Neuronal stem cell (in vitro differentiated cells): ENCODE results near the gene TXNL4A.
A peak's percentile ranks its signal among the peaks of the same experiment; 100 is the strongest.

Source experiments
- DNase-seq: peaks from one replicate; pipeline ENCODE4 v3.0.0-alpha.2; 2013; ENCODE audit warnings: low spot score
- H2AFZ ChIP-seq: one replicate; pipeline ENCODE4 v1.6.1; 2013; ENCODE audit warnings: mild to moderate bottlenecking, low read length, inconsistent platforms
- H2AK5ac ChIP-seq: 2 replicates; pipeline ENCODE4 v1.6.1; 2013; ENCODE audit warnings: low read depth, mild to moderate bottlenecking, inconsistent platforms, low read length, moderate library complexity, mixed read lengths
- H2BK120ac ChIP-seq: 2 replicates; pipeline ENCODE4 v1.6.1; 2013; ENCODE audit warnings: low read depth, mild to moderate bottlenecking, inconsistent platforms, low read length, moderate library complexity, mixed read lengths
- H2BK12ac ChIP-seq: one replicate; pipeline ENCODE4 v1.6.1; 2013; ENCODE audit warnings: low read length, inconsistent platforms
- H2BK15ac ChIP-seq: 2 replicates; pipeline ENCODE4 v1.6.1; 2013; ENCODE audit warnings: mild to moderate bottlenecking, low read length, inconsistent platforms, mixed read lengths
- H2BK5ac ChIP-seq: one replicate; pipeline ENCODE4 v1.6.1; 2013; ENCODE audit warnings: inconsistent platforms, mild to moderate bottlenecking, low read length, moderate library complexity
- H3K14ac ChIP-seq: one replicate; pipeline ENCODE4 v1.6.1; 2013; ENCODE audit warnings: low read length, inconsistent platforms
- H3K18ac ChIP-seq: 2 replicates; pipeline ENCODE4 v1.6.1; 2013; ENCODE audit warnings: low read length, inconsistent platforms
- H3K23ac ChIP-seq: 2 replicates; pipeline ENCODE4 v1.6.1; 2013; ENCODE audit warnings: low read depth, mild to moderate bottlenecking, mixed read lengths, low read length, inconsistent platforms; ENCODE audit not compliant: poor library complexity
- H3K27ac ChIP-seq: replicated peaks from 3 replicates; pipeline ENCODE4 v1.5.1; 2013; ENCODE audit warnings: low read length, inconsistent platforms
- H3K27me3 ChIP-seq, 3 experiments: 2 replicates each; pipeline ENCODE4 v1.6.1; 2013; ENCODE audit warnings: low read length in 3 of 3, mild to moderate bottlenecking in 2 of 3, inconsistent platforms in 1 of 3, low read depth in 1 of 3, mixed read lengths in 1 of 3, moderate library complexity in 1 of 3; ENCODE audit not compliant: control insufficient read depth in 3 of 3, insufficient read depth in 3 of 3
- H3K36me3 ChIP-seq, 2 donors: replicated peaks in 1 of 2; 2 replicates each; pipeline ENCODE4 v1.6.1; 2013; ENCODE audit warnings: low read length in 2 of 2; ENCODE audit not compliant: control insufficient read depth in 2 of 2, insufficient read depth in 2 of 2
- H3K4ac ChIP-seq: 2 replicates; pipeline ENCODE4 v1.6.1; 2013; ENCODE audit warnings: inconsistent platforms, mild to moderate bottlenecking, low read length, moderate library complexity
- H3K4me1 ChIP-seq, 2 donors: 1 replicate in 1 of 2; 2 replicates in 1 of 2; pipeline ENCODE4 v1.6.1; 2013; ENCODE audit warnings: low read length in 2 of 2, low read depth in 1 of 2; ENCODE audit not compliant: control insufficient read depth in 2 of 2, insufficient read depth in 1 of 2
- H3K4me2 ChIP-seq: one replicate; pipeline ENCODE4 v1.6.1; 2013; ENCODE audit warnings: mild to moderate bottlenecking, low read length, inconsistent platforms; ENCODE audit not compliant: insufficient read depth, poor library complexity, severe bottlenecking
- H3K4me3 ChIP-seq, 2 donors: 2 replicates each; pipeline ENCODE4 v1.5.1; 2013; ENCODE audit warnings: low read length in 2 of 2, mild to moderate bottlenecking in 2 of 2, inconsistent platforms in 1 of 2, moderate library complexity in 1 of 2
- H3K79me1 ChIP-seq: one replicate; pipeline ENCODE4 v1.6.1; 2013; ENCODE audit warnings: low read depth, mild to moderate bottlenecking, inconsistent platforms, low read length, moderate library complexity
- H3K9ac ChIP-seq: one replicate; pipeline ENCODE4 v1.6.1; 2013; ENCODE audit warnings: mild to moderate bottlenecking, low read depth, low read length, inconsistent platforms; ENCODE audit not compliant: poor library complexity
- H3K9me3 ChIP-seq, 2 donors: replicated peaks in 1 of 2; 2 replicates each; pipeline versions ENCODE3 to v1.6.1; 2013; ENCODE audit warnings: low read length in 2 of 2, mild to moderate bottlenecking in 2 of 2, inconsistent platforms in 1 of 2, low read depth in 1 of 2, mixed read lengths in 1 of 2, moderate library complexity in 1 of 2; ENCODE audit not compliant: control insufficient read depth in 2 of 2, insufficient read depth in 1 of 2
- H4K8ac ChIP-seq: one replicate; pipeline ENCODE4 v1.6.1; 2013; ENCODE audit warnings: low read depth, mild to moderate bottlenecking, inconsistent platforms, low read length, moderate library complexity
- H4K91ac ChIP-seq: one replicate; pipeline ENCODE4 v1.6.1; 2013; ENCODE audit warnings: low read length, low read depth, mild to moderate bottlenecking, inconsistent platforms; ENCODE audit not compliant: poor library complexity
- WGBS, 2 donors: extraction: QIAGEN DNeasy Blood & Tissue Kit; methylation state at CpG; one replicate each; pipeline ENCODE4 v1.1.7; 2013; ENCODE audit warnings: missing lambda C conversion rate in 2 of 2, mixed read lengths in 1 of 2; ENCODE audit not compliant: insufficient read length in 2 of 2, insufficient replicate concordance in 1 of 2; ENCODE audit errors: extremely low coverage in 2 of 2; 5-methylcytosine and 5-hydroxymethylcytosine counted together

TXNL4A gene

DNA sequence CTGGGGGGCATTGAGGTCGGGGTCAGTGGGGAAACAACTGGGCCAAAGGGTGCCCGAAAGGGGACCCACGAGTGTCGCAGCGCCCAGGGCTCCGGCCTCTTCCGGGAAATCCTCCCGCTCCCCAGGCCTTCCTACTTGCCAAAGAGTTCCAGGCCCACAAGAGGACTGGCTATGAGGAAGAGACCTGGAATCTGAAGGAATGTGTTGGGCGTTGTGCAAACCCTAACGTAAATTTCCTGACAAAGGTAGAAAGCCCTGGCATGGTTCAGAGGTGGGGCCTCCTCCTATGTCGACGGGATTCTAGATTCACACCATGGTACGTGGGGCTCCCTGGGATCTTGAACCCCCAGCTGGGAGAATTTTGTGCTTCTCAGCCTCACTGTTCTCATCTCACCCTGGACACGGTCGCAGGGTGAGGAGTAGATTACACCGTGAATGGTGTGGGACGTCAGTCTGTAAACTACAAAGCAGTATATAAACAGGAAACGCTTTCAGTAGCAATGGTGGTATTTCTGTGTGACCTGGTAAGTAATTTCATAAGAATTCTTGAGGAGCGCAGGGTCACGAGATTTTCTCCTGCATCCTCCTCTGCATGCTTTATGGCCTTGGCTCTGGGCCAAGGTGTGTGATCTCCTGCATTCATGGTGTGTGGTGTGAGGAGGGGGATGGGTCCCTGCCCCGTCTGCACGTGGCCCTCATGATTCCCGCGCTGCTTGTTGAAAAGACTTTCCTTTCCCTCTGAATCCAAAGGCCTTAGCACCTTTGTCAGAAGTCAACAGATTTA is 23.1 kb downstream of the TXNL4A start:
- DNase-seq = no peak

GRCh38 chr18:79964330-79965118 is 23.8 kb downstream of the TXNL4A start, which contains the start of gene HSBP1L1:
Gene HSBP1L1, plus strand, starts transcription at chr18:79964643. Its CDS starts 93 bp downstream, at chr18:79964736.
- WGBS, 2 donors = no CpG with 5 or more reads among the region's 73 CpGs

More for the DNA sequence above, 23.1 kb downstream of the TXNL4A start:
- Histone ChIP-seq H2BK5ac (peak overlapping the region; percentile 39), H3K27me3 (peaks cover 0 to 11% (median 0%) of the 10 kb centered on the region in 3 experiments), H3K23ac (no peak overlapping the region), H2BK120ac (no peak overlapping the region), H3K4me3 (no peak overlapping the region), H3K14ac (no peak overlapping the region), H4K8ac (peak overlapping the region; percentile 43), H3K9me3 (no peaks in the 10 kb centered on the region), H3K18ac (peak overlapping the region; percentile 27), H2BK15ac (peak overlapping the region; percentile 67), H2AFZ (peak overlapping the region; percentile 77), H2AK5ac (peak overlapping the region; percentile 95), H4K91ac (no peak overlapping the region), H3K4ac (no peak overlapping the region), H3K79me1 (peaks cover 3% of the 10 kb centered on the region), H3K27ac (no peak overlapping the region), H3K4me2 (peak overlapping the region; percentile 91), H3K9ac (peak overlapping the region; percentile 93), H2BK12ac (no peak overlapping the region), H3K4me1 (peaks cover 3 to 16% of the 10 kb centered on the region in 2 donors), H3K36me3 (peaks cover 3 to 12% of the 10 kb centered on the region in 2 donors)
- no CpG with 5 or more reads among the region's 24 CpGs for WGBS, 2 donors

DNA sequence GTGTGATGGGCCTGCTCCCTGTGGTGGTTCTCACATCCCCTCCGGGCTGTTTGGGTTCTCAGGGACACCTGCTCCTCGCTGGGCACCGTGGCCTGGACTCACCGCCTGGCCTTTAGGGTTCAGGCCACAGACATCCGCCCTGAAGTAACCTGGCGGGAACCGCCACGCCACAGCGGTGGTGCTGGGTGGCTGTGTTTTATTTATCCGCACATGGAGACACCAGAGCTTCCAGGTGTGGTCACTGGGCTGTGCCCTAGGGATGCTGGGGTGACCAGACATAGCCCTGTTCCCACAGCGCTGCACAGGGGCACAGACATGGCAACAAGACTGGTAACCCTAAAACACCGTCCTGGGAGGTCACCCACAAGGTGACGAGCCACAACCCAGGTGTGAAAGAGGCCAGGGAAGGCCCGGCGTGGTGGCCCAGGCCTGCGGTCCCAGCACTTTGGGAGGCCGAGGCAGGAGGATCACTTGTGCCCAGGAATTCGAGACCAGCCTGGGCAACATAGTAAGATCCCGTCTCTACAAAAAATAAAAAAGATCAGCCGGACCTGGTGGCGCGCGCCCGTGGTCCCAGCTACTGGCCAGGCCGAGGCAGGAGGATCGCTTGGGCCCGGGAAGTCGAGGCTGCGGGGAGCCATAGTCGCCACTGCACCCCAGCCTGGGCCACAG is 24.6 kb downstream of the TXNL4A start:
- H3K36me3 ChIP-seq = peaks cover 1 to 3% of the 10 kb centered on the region in 2 donors
- peak overlapping the region; percentile 97 for H2AK5ac ChIP-seq
- peak overlapping the region; percentile 98 for H2BK15ac ChIP-seq
- peak overlapping the region; percentile 91 for H3K4me2 ChIP-seq
- peak overlapping the region; percentile 52 for H3K23ac ChIP-seq
- peaks cover 3% of the 10 kb centered on the region for H3K79me1 ChIP-seq
- no CpG with 5 or more reads among the region's 30 CpGs for WGBS, 2 donors
- peaks cover 0 to 11% (median 0%) of the 10 kb centered on the region in 3 experiments for H3K27me3 ChIP-seq
- H2BK120ac ChIP-seq = no peak overlapping the region
- H2BK5ac ChIP-seq = no peak overlapping the region
- peak overlapping the region; percentile 93 for H3K9ac ChIP-seq
- no peak overlapping the region for H4K91ac ChIP-seq
- DNase-seq = no peak
- peak overlapping the region in 1 of 2 donors; percentile 68 for H3K4me3 ChIP-seq
- no peak overlapping the region for H4K8ac ChIP-seq
- no peaks in the 10 kb centered on the region for H3K9me3 ChIP-seq
- H2AFZ ChIP-seq = peak overlapping the region; percentile 77
- H3K4ac ChIP-seq = no peak overlapping the region
- H2BK12ac ChIP-seq = peak overlapping the region; percentile 52
- H3K27ac ChIP-seq = no peak overlapping the region
- H3K14ac ChIP-seq = peak overlapping the region; percentile 17
- H3K18ac ChIP-seq = peak overlapping the region; percentile 76
- H3K4me1 ChIP-seq = peaks cover 6 to 20% of the 10 kb centered on the region in 2 donors

More at GRCh38 chr18:79964330-79965118, 23.8 kb downstream of the TXNL4A start, which contains the start of gene HSBP1L1:
- H4K91ac ChIP-seq = no peak within 1 kb of the TSS
- peak within 1 kb of the TSS; percentile 99 for H3K14ac ChIP-seq
- peaks cover 6 to 19% of the 10 kb centered on the region in 2 donors for H3K4me1 ChIP-seq
- H3K27me3 ChIP-seq = peaks cover 0 to 11% (median 0%) of the 10 kb centered on the region in 3 experiments
- H4K8ac ChIP-seq = no peak within 1 kb of the TSS
- H3K27ac ChIP-seq = no peak within 1 kb of the TSS
- H2BK120ac ChIP-seq = no peak within 1 kb of the TSS
- H2AFZ ChIP-seq = peak within 1 kb of the TSS; percentile 77
- H3K4me3 ChIP-seq = peak within 1 kb of the TSS; percentile 22 to 68
- H2BK15ac ChIP-seq = peak within 1 kb of the TSS; percentile 98
- DNase-seq = peak; percentile 56
- H3K4ac ChIP-seq = peak within 1 kb of the TSS; percentile 53
- no peaks in the 10 kb centered on the region for H3K9me3 ChIP-seq
- H2BK5ac ChIP-seq = peak within 1 kb of the TSS; percentile 39
- H2AK5ac ChIP-seq = peak within 1 kb of the TSS; percentile 97
- H3K36me3 ChIP-seq = peaks cover 1 to 6% of the 10 kb centered on the region in 2 donors
- peak within 1 kb of the TSS; percentile 99 for H3K18ac ChIP-seq
- peak within 1 kb of the TSS; percentile 52 for H2BK12ac ChIP-seq
- peak within 1 kb of the TSS; percentile 93 for H3K9ac ChIP-seq
- H3K79me1 ChIP-seq = peaks cover 3% of the 10 kb centered on the region
- H3K4me2 ChIP-seq = peak within 1 kb of the TSS; percentile 91
- H3K23ac ChIP-seq = peak within 1 kb of the TSS; percentile 52
